Effector memory CD8-positive, alpha-beta T cell (primary cell): Measurements from ENCODE around the gene LOXL1.

ENCODE experiments used
- ATAC-seq: fragments of 150-1000 bp; cut with Tn5 transposase; replicated peaks from 2 replicates; pipeline ENCODE4 v1.10.0; 2021; ENCODE audit warnings: mild to moderate bottlenecking, moderate library complexity
- DNase-seq, 3 experiments: peaks; one replicate each; pipeline ENCODE4 v3.0.0; 2021
- H3K27ac Mint-ChIP-seq, 2 donors: one replicate each; pipeline ENCODE4 v1.8.0; 2022; ENCODE audit warnings: mild to moderate bottlenecking in 2 of 2, mixed read lengths in 2 of 2, moderate library complexity in 2 of 2
- H3K27me3 Mint-ChIP-seq, 2 donors: one replicate each; pipeline ENCODE4 v1.8.0; 2022; ENCODE audit warnings: mixed read lengths in 2 of 2
- H3K36me3 Mint-ChIP-seq: one replicate; pipeline ENCODE4 v1.8.0; 2022; ENCODE audit warnings: mild to moderate bottlenecking, moderate library complexity, mixed read lengths; ENCODE audit not compliant: insufficient read depth
- H3K4me1 Mint-ChIP-seq, 2 donors: one replicate each; pipeline ENCODE4 v1.8.0; 2022; ENCODE audit warnings: low read depth in 2 of 2, mixed read lengths in 2 of 2
- H3K4me3 Mint-ChIP-seq, 2 donors: one replicate each; pipeline ENCODE4 v1.8.0; 2022; ENCODE audit warnings: mild to moderate bottlenecking in 2 of 2, mixed read lengths in 2 of 2, moderate library complexity in 2 of 2
- H3K9me3 Mint-ChIP-seq, 2 donors: one replicate each; pipeline ENCODE4 v1.8.0; 2022; ENCODE audit warnings: mixed read lengths in 2 of 2

Gene LOXL1

DNA sequence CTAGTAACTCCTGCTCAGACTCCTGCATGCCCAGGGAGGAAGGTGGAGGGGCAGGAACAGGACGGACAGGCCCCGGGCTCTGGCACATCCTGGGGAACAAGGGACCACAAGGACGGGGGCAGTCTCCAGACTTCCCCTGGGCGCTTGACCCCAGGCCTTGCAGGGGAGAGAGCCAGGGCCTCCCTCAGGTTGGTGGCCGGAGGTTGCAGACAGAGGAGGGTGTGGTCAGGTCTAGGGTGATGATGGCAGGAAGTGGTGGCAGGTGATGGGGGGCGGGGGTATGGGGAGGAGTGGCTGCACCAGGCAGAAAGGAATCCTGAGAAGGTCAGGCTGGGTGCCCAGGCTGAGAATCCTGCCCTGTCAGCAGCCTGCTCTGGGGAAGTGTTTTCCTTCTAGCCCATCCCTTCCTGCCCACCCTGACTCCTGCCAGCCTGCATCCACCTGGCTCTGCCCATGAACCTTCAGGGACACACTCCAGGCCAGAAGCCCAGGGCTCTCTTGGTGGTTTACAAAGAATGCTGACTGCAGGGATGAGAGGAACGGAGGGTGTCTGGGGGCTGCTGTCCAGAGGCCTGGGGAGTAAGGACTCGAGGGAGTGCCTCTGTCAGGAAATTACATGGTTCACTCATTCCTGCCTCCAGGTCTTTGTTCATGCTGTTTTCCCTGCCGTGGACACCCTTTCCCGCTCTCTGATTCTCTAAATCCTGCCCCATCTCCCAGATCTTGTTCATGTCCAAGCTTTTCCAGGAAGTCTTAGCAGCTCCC is 15.8 kb downstream of the LOXL1 start:
- Mint-ChIP-seq H3K36me3 (no peaks in the 10 kb centered on the region), H3K27me3 (no peaks in the 10 kb centered on the region), H3K4me3 (peak overlapping the region; percentile 44 to 61), H3K9me3 (no peaks in the 10 kb centered on the region), H3K27ac (peak overlapping the region; percentile 83 to 87), H3K4me1 (peaks cover 13 to 15% of the 10 kb centered on the region in 2 donors)
- DNase-seq (no peak), ATAC-seq (peak; percentile 79)

DNA sequence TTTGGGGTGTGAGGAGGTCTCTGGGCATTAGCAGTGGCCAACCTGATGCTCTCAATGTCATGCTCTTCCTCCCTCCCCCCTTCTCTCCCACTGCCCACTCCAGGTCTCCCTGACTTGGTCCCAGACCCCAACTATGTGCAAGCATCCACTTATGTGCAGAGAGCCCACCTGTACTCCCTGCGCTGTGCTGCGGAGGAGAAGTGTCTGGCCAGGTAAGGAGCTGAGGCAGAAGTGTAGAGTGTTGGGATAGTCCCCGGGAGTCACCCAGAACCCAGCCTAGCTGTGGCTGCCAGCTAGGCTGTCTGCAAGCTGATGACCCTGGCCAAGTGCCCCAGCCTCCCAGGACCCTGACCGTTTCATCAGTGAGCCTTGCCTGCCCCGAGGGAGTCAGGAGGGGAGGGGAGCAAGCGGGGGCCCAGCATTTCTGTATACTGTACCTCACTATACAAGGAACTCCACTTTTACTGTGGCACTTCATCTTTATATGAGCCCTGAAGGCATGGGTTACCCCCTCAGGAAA is 16.5 kb downstream of the LOXL1 start:
- Mint-ChIP-seq H3K27me3 (no peaks in the 10 kb centered on the region), H3K4me1 (peaks cover 13 to 15% of the 10 kb centered on the region in 2 donors), H3K36me3 (no peaks in the 10 kb centered on the region), H3K9me3 (no peaks in the 10 kb centered on the region), H3K4me3 (peak overlapping the region in 1 of 2 donors; percentile 61), H3K27ac (peak overlapping the region; percentile 83 to 87)
- ATAC-seq (no peak), DNase-seq (no peak)

DNA sequence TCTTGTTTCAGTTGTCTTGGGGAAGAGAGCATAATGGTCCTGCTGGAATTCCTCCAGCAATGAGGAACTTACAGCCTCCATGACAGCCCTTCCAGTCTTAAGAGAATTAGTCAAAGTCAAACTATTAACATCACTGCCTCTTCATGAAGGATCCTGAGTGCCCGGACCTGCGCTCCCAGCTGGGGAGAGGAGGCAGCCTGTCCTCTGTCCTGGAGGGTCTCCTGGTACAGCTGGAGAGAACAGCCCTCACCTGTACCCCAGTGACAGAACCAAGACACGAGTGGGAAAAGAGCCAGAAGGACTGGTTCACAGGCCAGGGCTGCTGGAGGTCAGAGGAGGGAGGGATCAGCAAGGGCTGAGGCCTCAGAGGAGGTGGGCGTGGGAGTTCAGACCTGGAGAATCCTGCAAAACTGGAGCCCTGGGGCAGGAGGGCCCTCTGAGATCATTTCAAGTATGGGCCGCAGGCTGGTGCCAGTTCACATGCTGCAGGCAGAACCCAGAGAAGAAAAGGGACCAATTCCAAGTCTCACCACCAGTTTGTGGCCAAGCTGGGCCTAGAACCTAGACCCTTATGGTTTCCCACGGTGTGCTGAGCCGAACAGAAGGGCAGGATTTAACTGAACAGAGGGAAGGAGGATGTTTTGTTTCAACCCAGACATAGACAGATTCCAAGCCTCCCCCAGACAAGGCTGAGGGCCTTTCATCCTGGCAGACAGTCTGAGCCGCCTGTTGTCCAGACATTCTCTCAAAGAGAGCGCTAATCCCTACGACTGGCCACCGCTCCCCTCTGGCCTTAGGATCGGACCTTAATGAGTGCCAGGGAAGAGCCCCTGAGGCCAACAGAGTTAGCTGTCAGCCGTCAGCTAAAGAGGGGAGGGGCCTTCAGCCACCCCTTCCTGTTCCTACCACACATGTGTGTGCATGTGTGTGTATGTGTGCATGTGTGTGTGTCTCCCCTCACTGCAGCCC is 18.2 kb downstream of the LOXL1 start:
- ATAC-seq (no peak), DNase-seq (no peak)
- no peak overlapping the region for H3K4me3 Mint-ChIP-seq
- no peaks in the 10 kb centered on the region for H3K9me3 Mint-ChIP-seq
- H3K27me3 Mint-ChIP-seq, result no peaks in the 10 kb centered on the region
- no peak overlapping the region for H3K27ac Mint-ChIP-seq
- peaks cover 4% of the 10 kb centered on the region for H3K36me3 Mint-ChIP-seq
- H3K4me1 Mint-ChIP-seq, result peaks cover 13 to 15% of the 10 kb centered on the region in 2 donors

DNA sequence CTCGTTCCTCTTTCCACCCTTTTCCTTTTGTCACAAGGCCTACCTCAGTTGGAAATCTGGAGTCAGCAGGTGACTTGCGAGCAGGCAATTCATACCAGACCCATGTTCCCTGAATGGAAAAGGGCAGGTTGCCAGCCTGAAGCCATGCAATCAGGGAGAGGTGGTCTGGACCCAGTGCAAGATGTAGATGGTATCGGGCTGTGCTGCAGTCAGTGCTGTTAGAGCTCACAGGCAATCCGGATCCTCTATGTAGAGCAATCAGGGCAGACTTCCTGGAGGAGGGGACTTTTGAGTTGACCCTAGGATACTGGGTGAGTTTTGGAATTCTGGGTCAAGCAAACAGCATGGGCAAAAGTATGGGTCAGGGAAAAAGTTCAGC is 18.9 kb downstream of the LOXL1 start:
- H3K27ac Mint-ChIP-seq, result no peak overlapping the region
- no peak overlapping the region for H3K4me3 Mint-ChIP-seq

DNA sequence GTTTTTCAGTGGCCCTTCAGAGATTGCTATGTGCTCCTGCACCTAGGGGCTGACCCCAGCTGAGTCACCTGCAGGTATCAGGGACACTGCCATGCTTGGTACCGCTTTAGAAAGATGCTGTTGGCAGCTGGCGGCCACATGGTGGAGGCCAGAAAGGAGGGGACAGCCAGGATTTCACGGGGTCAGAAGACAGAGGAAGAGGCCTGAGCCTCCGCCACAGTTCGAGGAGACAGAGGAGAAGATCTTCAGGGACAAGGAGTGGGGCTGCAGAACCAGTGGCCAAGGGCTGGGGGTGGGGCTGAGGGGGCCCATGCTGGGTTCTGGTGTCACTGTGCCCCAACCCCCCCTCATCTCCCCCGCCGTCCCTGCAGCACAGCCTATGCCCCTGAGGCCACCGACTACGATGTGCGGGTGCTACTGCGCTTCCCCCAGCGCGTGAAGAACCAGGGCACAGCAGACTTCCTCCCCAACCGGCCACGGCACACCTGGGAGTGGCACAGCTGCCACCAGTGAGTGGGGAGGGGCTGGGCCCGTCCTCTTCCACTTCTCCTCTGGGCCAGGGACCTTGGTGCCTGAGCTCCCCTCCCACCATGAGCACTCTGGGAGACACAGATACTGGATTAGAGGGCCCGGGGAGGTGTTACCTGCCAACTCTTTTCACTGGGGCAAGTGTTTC is 19.9 kb downstream of the LOXL1 start:
- no peak for ATAC-seq
- H3K27me3 Mint-ChIP-seq, result no peaks in the 10 kb centered on the region

More for the DNA sequence above, 18.9 kb downstream of the LOXL1 start:
- DNase-seq (no peak), ATAC-seq (no peak)
- Mint-ChIP-seq H3K4me1 (peaks cover 13 to 15% of the 10 kb centered on the region in 2 donors), H3K27me3 (no peaks in the 10 kb centered on the region), H3K9me3 (no peaks in the 10 kb centered on the region), H3K36me3 (peaks cover 4% of the 10 kb centered on the region)

DNA sequence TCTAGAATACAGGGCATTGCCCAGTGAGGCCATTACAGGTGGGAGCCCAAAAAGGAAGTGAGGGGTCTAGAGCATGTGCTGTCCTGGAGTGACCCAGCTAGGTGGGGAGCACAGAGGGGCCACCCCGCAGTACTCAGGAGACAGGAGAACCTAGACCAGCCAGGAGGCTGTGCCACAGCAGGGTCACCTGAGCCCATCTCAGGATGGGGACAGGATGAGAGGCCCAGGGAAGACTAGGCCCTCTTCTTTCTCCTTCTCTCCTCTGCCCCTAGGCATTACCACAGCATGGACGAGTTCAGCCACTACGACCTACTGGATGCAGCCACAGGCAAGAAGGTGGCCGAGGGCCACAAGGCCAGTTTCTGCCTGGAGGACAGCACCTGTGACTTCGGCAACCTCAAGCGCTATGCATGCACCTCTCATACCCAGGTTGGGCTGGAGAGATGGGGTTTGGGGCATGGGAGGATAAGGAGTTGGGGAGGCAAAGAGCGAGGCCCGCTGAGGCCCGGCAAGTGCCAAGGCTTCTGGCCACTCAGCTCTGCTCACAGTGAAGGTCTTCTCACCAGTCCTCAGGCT is 20.6 kb downstream of the LOXL1 start:
- H3K27ac Mint-ChIP-seq, result no peak overlapping the region
- DNase-seq (no peak), ATAC-seq (no peak)
- peaks cover 7% of the 10 kb centered on the region for H3K36me3 Mint-ChIP-seq
- peaks cover 14 to 19% of the 10 kb centered on the region in 2 donors for H3K4me1 Mint-ChIP-seq
- H3K27me3 Mint-ChIP-seq, result no peaks in the 10 kb centered on the region
- no peaks in the 10 kb centered on the region for H3K9me3 Mint-ChIP-seq
- no peak overlapping the region for H3K4me3 Mint-ChIP-seq

More for the DNA sequence above, 19.9 kb downstream of the LOXL1 start:
- Mint-ChIP-seq H3K4me3 (no peak overlapping the region), H3K27ac (no peak overlapping the region), H3K36me3 (peaks cover 6% of the 10 kb centered on the region), H3K4me1 (peaks cover 15 to 19% of the 10 kb centered on the region in 2 donors), H3K9me3 (no peaks in the 10 kb centered on the region)
- no peak for DNase-seq

DNA sequence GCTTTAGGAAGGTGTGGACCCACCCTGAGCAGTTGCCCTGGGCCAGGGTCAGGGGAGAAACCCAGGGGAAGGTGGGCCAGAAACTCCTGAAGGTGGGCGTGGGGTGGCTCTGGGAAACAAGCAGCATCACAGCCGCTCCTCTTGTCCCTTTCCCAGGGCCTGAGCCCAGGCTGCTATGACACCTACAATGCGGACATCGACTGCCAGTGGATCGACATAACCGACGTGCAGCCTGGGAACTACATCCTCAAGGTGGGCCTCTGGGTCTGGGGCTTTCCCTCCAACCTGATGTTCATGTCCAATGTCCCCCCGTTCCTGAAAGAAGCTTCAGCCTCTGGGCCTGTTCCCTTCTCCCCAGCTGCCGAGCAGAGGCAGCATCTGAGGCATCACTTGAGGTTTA is 21.4 kb downstream of the LOXL1 start:
- H3K9me3 Mint-ChIP-seq, result no peaks in the 10 kb centered on the region
- no peak for DNase-seq
- H3K36me3 Mint-ChIP-seq, result peaks cover 7% of the 10 kb centered on the region
- no peak overlapping the region for H3K27ac Mint-ChIP-seq
- H3K4me3 Mint-ChIP-seq, result no peak overlapping the region
- no peaks in the 10 kb centered on the region for H3K27me3 Mint-ChIP-seq
- peaks cover 6 to 12% of the 10 kb centered on the region in 2 donors for H3K4me1 Mint-ChIP-seq
- no peak for ATAC-seq

DNA sequence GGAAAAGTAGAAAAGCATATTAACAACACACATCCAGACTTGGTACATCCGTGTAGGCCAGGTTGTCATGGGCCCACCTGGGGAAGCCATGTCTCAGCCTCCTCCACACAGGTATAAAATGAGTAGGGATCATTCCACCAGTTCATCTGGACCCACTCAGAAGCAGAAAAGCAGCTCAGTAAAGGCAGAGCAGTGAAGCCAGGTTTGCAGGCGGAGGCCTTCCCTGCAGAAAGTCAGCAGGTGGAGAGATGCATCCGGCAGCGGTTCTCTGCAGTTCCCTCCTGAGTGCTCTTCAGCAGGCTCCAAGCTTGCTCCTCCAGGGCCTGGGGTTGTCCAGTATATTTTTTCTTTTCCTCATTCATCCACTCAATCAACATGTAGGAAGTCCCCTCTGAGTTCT is 22.1 kb downstream of the LOXL1 start:
- Mint-ChIP-seq H3K9me3 (no peaks in the 10 kb centered on the region), H3K27ac (no peak overlapping the region), H3K27me3 (no peaks in the 10 kb centered on the region), H3K4me3 (no peak overlapping the region), H3K36me3 (peaks cover 7% of the 10 kb centered on the region), H3K4me1 (peaks cover 3 to 11% of the 10 kb centered on the region in 2 donors)
- no peak for ATAC-seq
- DNase-seq, result no peak

DNA sequence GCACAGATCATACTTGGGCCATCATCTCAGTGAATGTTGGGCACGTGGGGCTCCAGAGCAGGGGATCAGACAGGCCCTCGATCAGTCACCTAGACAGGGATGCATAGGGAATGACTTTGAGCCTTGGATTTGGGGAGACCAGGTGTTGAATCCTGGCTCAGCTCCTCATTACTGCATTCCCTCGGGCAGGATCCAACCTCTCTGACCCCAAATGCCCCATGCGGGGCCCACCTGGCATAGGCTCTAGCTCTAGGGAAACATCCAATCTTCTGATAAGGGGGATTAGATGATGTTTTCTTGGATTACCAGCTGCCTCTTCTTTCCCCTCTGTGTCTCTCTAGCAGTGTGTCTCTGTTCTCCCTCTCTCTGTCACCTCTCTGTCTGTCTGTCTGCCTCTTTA is 22.7 kb downstream of the LOXL1 start:
- Mint-ChIP-seq H3K27me3 (no peaks in the 10 kb centered on the region), H3K4me3 (no peak overlapping the region)

DNA sequence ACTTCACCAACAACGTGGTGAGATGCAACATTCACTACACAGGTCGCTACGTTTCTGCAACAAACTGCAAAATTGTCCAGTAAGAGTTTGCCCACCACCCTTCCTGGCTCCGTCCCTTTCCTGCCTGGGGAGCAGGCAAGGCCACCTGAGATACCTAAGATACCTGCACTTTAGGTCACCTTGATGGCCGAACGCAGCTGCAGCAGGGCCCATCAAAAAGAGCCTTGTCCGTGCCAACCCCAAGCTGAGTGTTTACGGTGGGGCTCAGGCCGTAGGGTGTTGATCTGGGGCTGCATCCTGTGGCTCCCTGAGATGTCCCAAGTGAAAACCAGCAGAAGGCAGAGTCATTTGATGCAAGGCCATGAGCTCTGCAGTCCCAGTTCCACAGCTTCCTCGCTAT is 23.2 kb downstream of the LOXL1 start:
- H3K4me1 Mint-ChIP-seq, result peaks cover 3 to 11% of the 10 kb centered on the region in 2 donors
- no peak overlapping the region for H3K27ac Mint-ChIP-seq
- H3K27me3 Mint-ChIP-seq, result no peaks in the 10 kb centered on the region
- ATAC-seq (no peak), DNase-seq (no peak)
- no peaks in the 10 kb centered on the region for H3K9me3 Mint-ChIP-seq
- no peak overlapping the region for H3K4me3 Mint-ChIP-seq
- peaks cover 7% of the 10 kb centered on the region for H3K36me3 Mint-ChIP-seq

More for the DNA sequence above, 22.7 kb downstream of the LOXL1 start:
- no peak for DNase-seq
- no peak for ATAC-seq
- H3K4me1 Mint-ChIP-seq, result peaks cover 3 to 11% of the 10 kb centered on the region in 2 donors
- no peak overlapping the region for H3K27ac Mint-ChIP-seq
- H3K9me3 Mint-ChIP-seq, result no peaks in the 10 kb centered on the region
- peaks cover 7% of the 10 kb centered on the region for H3K36me3 Mint-ChIP-seq

DNA sequence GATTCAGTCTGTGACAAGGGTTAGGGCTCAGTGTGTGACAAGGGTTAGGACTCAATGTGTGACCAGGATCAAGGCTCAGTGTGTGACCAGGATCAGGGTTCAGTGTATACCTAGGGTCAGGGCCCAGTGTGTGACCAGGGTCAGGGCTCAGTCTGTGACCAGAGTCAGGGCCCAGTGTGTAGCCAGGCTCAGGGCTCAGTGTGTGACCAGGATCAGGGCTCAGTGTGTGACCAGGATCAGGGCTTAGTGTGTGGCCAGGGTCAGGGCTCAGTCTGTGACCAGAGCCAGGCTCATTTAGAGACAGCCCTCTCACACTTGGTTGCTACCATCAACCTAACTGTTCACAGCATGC is 24.2 kb downstream of the LOXL1 start:
- Mint-ChIP-seq H3K9me3 (no peaks in the 10 kb centered on the region), H3K4me1 (peaks cover 3 to 11% of the 10 kb centered on the region in 2 donors), H3K4me3 (no peak overlapping the region), H3K36me3 (peaks cover 7% of the 10 kb centered on the region), H3K27me3 (no peaks in the 10 kb centered on the region), H3K27ac (peak overlapping the region; percentile 53 to 84)
- DNase-seq, result no peak
- ATAC-seq, result no peak

DNA sequence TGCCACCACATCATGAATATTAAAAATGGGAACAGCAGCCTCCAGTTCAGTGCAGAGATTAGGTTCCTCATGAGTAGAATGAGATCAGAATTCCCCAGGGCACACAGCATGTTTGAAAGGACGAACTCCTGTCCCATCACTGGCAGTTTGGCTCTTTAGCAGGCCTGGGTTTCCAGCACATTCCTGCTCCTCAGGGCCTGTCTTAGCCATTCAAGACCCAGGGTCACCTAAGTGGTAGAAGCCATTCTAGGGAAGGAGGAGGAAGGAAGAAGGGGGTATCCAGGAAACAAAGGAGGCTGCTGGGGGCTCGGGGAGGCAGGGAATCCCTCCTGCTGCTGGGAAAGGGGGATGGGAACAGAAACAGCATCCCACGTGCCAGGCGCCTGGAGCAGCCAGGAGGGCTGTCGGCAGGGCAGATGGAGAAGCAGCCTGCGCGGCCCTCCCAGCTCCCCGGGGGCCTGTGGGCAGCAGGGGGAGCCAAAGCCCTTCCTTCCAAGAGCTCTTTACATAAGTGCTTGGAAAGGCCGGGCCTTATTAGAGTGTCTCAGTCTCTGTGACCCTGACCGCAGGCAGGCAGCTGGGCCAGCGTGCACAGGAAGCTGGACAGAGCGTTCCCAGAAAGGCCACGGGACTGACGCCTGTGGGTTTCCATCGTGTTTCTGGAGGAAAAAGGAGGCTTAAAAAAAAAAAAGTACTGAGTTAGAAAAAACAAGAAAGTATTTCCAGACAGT is 24.7 kb downstream of the LOXL1 start:
- Mint-ChIP-seq H3K36me3 (peaks cover 7% of the 10 kb centered on the region), H3K27me3 (no peaks in the 10 kb centered on the region), H3K4me3 (no peak overlapping the region), H3K4me1 (peaks cover 3 to 11% of the 10 kb centered on the region in 2 donors), H3K27ac (peak overlapping the region; percentile 53 to 84), H3K9me3 (no peaks in the 10 kb centered on the region)
- ATAC-seq, result peak; percentile 95
- peak; percentile 58 to 64 (median 63) for DNase-seq
